H1 (cell line): ENCODE measurements around the gene DSC3. TPM values are rescaled to one million over a fixed set of nuclear protein-coding genes. Genes with fewer than 3 reads are reported as not detected.

Experiments used
- BCL11A ChIP-seq, 2 experiments: IDR thresholded peaks; one replicate each; pipeline ENCODE4 v1.6.1; 2011; ENCODE audit warnings: low read depth in 2 of 2, low read length in 2 of 2, mild to moderate bottlenecking in 2 of 2
- EP300 ChIP-seq, 2 experiments: IDR thresholded peaks; 1 replicate in 1 of 2; 2 replicates in 1 of 2; pipeline ENCODE4 v1.6.1; 2011 to 2012; ENCODE audit warnings: low read depth in 2 of 2, low read length in 2 of 2, mild to moderate bottlenecking in 2 of 2, borderline replicate concordance in 1 of 2, inconsistent platforms in 1 of 2, moderate library complexity in 1 of 2
- MAFK ChIP-seq: IDR thresholded peaks from 2 replicates; pipeline ENCODE4 v1.6.1; 2012; ENCODE audit warnings: low read depth, mild to moderate bottlenecking, improper control_type of control experiment, low read length
- RAD21 ChIP-seq, 2 experiments: IDR thresholded peaks in 1 of 2; conservative IDR thresholded peaks in 1 of 2; 2 replicates each; pipeline ENCODE4 v1.6.1; 2011; ENCODE audit warnings: low read depth in 2 of 2, low read length in 2 of 2, improper control_type of control experiment in 1 of 2, inconsistent platforms in 1 of 2, mild to moderate bottlenecking in 1 of 2, moderate library complexity in 1 of 2
- RNF2 ChIP-seq: fragments of 200-900, 300-1000 bp; sonication (generic); IDR thresholded peaks from 2 replicates; pipeline ENCODE4 v1.7.1; 2016; ENCODE audit warnings: borderline replicate concordance, low read depth, mild to moderate bottlenecking, antibody characterized with exemption, low read length; ENCODE audit not compliant: poor library complexity, severe bottlenecking; ENCODE audit errors: missing control alignments
- polyA plus RNA-seq, 7 experiments: library from polyadenylated mRNA; depleted of rRNA in 3 of 7; stranded (reverse) in 5 of 7; unstranded in 2 of 7; fragments of >200 nt in 5 of 7; fragments of 200-250 nt in 2 of 7; gene quantifications; 1 replicate in 5 of 7; 2 replicates in 1 of 7; 4 replicates in 1 of 7; pipeline versions ENCODE4 v1.2.1 to v1.2.3, GENCODE V29; 2011 to 2013; ENCODE audit warnings: missing spikeins in 2 of 7, mixed read lengths in 2 of 7
- total RNA-seq: library from RNA; stranded (reverse); fragmentation: NEBNext Ultra II Directional; extraction: Animal tissue kit (Norgen Biotek cat#: 25700); gene quantifications from 2 replicates; pipeline ENCODE4 v1.2.1, GENCODE V29; 2021

DSC3 gene
- total and polyA plus RNA-seq, 2 of the 8 experiments (the other 6 are each of a cell fraction or from before 2014, with no cell fraction given): 0.70 to 3.7 TPM

- no peak for TF ChIP-seq RAD21 (IDR thresholded peaks at IDR 0.05 in 1 of 2, conservative IDR thresholded peaks at IDR 0.05 in 1 of 2; ENCODE audit: low read depth in 2 of 2, low read length in 2 of 2)
- no peak for TF ChIP-seq EP300 (IDR thresholded peaks at IDR 0.05; ENCODE audit: borderline replicate concordance in 1 of 2, low read depth in 2 of 2, low read length in 2 of 2)
- TF ChIP-seq BCL11A (IDR thresholded peaks at IDR 0.05; ENCODE audit: low read depth in 2 of 2, low read length in 2 of 2): no peak
- TF ChIP-seq RNF2: no peak
- TF ChIP-seq MAFK: no peak
These were observed 85.5 kb downstream of the DSC3 start (continued) for GRCh38 chr18:30957066-30957465.
